ENCODE measurements around the gene NLRP14.

The NLRP14 gene, protein sequence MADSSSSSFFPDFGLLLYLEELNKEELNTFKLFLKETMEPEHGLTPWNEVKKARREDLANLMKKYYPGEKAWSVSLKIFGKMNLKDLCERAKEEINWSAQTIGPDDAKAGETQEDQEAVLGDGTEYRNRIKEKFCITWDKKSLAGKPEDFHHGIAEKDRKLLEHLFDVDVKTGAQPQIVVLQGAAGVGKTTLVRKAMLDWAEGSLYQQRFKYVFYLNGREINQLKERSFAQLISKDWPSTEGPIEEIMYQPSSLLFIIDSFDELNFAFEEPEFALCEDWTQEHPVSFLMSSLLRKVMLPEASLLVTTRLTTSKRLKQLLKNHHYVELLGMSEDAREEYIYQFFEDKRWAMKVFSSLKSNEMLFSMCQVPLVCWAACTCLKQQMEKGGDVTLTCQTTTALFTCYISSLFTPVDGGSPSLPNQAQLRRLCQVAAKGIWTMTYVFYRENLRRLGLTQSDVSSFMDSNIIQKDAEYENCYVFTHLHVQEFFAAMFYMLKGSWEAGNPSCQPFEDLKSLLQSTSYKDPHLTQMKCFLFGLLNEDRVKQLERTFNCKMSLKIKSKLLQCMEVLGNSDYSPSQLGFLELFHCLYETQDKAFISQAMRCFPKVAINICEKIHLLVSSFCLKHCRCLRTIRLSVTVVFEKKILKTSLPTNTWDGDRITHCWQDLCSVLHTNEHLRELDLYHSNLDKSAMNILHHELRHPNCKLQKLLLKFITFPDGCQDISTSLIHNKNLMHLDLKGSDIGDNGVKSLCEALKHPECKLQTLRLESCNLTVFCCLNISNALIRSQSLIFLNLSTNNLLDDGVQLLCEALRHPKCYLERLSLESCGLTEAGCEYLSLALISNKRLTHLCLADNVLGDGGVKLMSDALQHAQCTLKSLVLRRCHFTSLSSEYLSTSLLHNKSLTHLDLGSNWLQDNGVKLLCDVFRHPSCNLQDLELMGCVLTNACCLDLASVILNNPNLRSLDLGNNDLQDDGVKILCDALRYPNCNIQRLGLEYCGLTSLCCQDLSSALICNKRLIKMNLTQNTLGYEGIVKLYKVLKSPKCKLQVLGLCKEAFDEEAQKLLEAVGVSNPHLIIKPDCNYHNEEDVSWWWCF

DNA sequence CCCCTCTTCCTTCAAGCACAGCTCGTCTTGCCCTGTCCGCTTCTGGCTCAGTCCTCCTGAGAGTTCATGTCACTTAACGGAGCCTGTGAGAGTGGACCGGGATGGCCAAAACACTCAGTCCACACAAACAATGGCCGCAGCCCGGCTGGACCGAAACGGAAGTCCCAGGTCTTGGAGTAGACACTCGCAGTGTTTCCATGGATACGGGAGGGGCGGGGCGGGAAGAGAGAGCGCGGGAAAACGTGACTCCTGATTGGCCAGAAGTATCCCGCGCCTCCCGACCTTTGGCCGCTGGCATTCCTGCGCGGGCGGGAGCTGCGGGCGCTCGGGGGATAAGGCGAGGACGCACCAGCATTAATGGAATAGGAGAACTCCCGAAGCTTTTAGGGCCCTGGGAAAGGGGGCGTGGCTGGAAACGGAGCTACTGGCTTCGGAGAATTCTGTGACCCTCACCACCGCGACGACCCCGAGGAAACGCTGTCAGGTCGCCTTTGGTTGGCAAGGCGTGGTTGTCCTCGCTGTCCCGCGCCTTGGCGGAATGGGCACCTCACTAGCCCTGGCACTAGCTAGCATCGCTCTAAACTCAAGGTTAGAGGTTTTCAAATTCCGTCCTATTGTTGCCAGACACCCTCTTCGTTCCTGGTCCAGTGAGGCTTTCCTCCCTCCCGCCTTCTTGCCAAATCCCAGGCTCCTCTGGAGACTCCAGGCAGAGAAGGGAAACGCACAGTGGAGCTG, at the start of gene NLRP14, which contains the start of gene ZNF214:
Gene NLRP14 (plus strand): TSS at position 297 of the 735 bp plus-strand sequence. CDS start 18,108 bp downstream, outside the sequence.
Gene ZNF214 (minus strand): TSS at position 164 of the 735 bp plus-strand sequence. CDS start 17,511 bp downstream, outside the sequence.
- DNase-seq: no peak

DNA sequence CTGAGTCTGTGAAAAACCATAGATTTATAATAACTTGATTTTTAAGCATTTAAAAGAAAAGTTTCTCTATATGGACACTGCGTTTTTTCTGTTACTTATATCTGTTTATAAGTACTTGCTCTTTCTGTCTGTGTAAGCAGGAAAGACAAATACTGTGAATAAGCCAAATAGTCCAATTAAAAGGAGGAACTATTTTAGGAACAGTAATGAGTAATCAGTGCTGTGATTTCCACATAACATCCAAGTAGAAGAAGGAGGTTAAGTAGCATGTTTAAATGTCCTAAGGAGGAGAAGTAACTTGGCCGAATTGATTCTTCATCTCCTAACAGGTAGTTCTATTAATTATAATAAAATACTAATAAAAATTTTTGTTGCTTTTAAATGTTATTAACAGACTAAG, 40.9 kb upstream of the NLRP14 start:
- DNase-seq: no peak

DNA sequence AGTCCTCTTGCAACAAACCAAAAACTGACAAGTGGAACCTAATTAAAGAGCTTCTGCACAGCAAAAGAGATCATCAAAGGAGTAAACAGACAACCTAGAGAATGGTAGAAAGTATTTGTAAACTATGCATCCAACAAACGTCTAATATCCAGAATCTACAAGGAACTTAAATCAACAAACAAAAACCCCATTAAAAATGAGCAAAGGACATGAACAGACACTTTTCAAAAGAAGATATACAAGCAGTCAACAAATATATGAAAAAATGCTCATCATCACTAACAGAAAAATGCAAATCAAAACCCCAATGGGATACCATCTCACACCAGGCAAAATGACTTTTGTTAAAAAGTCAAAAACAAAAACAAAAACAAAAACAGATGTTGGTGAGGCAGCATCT, 33.8 kb upstream of the NLRP14 start:
- no peak for DNase-seq

DNA sequence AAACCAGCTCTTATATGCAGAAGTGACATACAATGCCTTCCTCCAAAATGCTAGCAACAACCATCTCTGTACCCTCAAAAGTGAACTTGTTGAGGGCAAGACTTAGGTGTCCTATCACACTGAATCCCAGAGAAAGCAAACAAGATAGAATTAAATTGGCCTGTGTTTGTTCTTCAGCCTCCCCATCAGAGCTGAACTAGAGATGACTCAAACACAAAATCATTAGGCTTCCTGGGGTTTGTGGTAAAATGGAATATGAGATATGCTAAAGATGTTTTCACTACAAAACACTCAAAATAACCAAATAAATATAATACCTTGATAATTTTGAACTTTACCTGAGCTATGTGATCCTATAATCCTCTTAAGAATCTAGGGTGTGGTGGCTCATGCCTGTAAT, 31.8 kb upstream of the NLRP14 start:
- no peak for DNase-seq

DNA sequence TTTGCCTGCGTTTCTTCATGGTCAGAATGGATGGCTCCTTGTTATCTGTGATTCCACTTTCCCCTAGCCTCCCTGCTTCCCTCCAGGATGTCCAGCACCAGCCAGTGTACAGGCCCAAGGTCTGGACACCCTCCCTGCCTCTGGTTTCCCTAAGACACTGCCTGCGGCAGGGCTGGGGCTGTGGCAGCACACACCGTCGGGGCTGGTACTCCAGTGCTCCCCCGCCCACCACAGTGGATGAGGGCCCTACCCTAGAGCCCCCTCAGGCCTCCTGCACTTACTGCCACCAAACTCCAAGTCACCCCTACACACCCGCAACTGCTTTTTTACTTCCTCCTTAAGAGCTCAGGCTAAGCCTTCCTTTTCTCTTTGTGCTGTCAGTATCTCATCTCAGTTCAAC, 29.1 kb upstream of the NLRP14 start:
- DNase-seq: no peak

DNA sequence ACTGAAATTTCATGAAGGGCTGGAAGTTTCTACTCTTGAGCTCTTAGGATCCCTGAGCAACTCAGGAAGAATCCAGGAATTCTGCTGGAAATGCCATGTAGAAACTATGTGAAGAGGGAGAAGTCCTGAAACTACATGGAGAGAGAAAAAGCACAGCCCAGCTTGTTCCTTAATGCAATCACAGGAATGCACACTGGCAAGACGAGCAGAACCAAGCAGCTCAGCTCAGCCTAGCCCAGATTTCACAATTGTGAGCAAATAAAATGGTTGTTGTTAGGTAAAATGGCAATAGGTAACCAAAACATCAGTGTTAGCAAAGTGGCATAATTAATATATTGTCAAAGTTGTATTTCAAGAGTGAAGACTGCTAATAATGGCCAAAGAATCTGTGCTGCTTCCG, 28.3 kb upstream of the NLRP14 start:
- no peak for DNase-seq

DNA sequence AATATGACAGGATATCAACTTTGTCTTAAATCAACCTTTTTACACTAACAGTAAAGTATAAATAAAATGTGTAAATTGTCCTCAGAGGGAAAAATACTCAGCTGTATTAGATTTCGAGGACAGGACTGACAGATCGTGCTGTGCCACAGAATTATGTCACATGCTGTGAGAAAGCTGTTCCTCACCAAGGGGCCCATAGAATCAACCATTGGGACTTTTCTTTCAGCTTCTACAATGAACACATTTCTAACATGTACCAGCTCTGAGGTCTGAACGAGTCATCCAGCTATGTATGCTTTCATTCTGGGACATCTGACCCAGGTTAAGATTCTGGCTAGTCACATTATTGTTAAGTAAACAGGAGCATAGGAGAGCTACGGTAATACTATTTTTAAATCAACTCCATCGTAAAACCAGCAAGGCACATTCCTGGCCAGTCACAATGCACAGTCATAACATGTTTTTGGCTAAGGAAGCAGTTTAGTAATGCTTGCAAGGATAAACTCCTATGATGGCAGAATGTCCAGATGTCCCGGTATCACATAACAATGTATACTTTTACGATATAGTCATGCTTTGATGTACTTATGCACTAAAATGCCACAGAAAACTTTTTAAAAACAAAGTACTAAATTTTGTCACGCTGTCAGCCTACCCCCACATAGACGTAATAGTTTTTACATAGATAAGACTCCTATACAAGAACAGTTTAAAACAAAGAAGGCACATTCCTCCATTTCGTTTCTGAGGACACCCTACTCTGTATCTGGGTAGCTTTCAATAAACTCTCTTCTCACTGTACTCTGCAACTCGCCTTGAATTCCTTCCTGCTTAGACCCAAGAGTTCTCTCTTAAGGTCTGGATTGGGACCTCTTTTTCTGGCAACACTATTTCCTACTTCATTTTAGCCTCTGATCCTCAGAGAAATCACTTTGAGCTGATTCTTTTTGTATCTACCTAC, 27.5 kb upstream of the NLRP14 start:
- DNase-seq: no peak

DNA sequence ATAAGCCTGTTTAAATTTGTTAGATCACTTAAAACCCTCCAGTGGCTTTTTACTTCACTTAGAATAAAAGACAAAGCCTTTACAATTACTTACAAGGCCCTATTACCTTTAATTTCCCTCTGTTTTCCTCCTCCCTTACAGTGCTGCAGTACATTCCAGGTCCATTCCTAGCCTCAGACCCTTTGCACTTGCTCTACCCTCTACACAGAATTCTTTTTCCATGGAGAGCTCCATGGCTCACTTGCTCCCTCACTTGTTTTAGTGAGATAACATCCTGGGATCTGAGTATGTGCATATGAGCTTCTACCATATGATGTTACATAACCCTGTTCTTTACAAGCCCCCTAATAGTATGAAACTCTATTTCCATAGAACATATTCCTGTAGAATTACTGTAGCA, 24.6 kb upstream of the NLRP14 start:
- DNase-seq: no peak

DNA sequence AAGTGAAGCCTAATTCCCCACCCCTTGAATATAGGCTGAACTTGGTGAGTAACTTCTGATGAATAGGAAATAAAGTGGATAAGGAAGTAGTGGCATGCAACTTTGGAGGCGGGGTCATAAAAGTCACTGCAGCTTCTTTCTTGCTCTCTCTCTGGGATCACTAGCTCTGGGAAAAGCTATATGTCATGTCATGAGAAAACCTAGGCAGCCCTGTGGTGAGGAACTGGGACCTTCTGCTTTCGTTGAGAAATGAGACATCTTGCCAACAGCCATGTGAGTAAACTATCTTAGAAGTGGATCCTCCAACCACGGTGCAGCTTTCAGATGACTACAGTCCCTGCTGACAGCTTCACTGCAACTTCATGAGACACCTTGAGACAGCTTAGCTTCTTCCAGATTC, 15.8 kb upstream of the NLRP14 start:
- no peak for DNase-seq

DNA sequence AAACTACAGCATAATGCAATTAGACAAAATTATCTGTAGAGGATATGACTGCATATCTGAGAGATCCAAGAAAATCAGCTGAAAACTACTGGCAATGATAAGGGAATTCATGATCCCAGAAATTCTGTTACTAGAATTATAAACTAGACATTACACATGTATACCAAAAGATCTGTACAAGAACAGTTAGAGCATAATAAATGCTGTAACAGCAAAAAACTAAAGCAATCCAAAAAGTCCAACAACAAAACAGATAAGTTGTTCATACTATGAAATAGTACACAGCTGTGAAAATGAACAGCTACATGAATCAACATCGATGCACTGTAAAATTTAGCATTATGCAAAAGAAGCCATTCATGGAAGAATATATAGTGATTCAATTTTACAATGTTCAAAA, 6.2 kb upstream of the NLRP14 start:
- DNase-seq: no peak

DNA sequence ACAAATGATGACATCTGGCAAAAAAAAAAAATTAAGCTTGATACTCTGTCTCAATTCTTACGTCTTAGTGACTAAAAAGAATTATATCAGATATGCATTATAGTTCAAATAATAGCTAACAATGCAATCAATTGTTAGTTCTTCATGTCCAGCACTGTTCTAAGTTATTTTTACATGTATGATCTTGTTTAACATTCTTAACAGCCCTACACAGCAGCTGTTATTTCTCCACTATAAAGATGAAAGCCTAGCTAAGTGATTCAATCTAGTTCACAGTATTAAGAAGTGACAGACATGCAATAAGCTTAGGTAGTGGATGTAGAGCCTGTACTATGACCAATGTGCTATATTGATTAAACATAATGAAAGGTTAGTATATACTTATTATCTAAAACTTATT, 4.3 kb upstream of the NLRP14 start:
- DNase-seq: no peak

DNA sequence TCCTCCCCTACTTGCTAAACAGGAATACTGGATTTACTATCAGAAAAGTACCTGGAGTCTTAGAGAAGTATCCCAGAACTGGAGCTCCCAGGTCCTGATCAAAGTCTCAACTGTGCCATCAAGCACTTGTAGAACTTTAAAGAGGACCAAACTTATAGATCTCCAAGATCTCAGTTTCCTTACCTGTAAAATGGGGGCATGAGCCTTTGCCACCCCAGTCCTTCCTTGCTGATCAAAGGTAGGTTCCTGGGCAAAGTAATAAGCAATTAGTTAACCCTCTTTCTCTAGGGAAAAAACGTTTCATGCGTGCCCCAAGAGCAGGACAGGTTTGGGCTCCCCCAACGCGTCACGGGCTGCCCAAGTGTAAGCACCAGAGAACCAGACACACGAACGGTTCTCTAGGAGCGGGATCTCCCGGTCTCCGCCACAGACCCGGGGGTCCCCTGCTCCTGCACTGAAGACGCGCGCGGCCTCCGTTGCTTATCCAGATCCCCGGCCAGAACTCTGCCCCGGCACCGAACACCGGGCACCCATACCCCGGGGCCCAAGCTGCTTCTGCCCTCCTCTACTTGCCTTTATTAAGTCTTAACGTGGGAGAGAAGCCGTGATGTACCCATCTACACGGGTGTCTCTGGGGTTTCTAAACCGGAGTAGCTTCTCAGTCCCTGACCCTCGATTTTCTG, 638 bp upstream of the NLRP14 start:
- no peak for DNase-seq

DNA sequence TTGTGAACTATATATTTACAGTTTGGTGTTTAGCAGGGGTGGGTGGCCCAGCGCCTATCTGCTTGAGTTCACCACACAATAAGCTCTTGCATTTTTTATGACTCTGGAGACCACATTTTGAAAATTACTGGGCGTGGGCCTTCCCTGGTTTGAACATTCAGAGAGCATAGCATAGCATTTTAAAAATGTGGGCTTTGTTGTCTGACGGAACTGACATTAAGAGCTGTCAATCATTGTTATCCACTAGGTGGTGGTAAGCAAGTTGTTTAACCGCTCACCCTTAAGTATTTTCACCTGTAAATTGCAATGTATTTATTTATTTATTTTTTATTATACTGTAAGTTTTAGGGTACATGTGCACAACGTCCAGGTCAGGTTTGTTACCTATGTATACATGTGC, 1.0 kb downstream of the NLRP14 start:
- no peak for DNase-seq

DNA sequence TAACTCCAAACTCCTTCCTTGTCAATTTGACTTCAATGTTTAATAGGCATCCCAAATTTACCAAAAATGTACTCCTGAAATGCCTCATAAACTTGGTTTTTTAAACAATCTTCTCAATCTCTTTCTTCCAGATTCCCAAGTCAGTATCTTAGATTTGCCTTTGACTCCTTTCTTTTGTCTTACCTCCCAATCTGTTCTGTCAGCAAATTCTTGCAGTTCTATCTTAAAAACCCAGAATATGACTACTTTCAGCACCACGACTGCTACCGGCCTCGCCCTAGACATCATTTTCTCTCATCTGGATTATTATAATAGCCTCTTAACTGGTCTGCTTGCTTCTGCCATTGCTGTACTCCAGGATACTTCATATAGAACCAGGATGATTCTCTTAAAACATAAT, 7.9 kb downstream of the NLRP14 start:
- no peak for DNase-seq

DNA sequence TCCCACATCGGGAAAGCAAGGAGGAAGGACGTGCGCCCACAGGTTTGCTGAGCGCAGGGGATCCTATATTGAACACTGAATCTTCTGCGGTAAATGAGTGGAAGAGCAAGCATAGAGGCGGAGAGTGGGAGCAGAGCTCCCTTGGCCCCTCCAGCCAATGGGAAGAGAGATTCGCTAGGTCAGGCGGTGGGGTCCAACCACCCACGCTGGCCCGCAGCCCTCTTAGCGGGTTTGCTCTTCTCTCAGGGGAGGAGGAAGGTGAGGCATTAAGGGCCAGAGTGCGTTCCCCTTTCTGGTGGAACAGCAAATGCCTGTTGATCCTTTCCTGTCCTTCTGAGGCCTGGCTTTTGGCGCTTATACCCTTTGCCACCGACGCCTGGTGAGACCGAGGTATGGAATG, 10.6 kb downstream of the NLRP14 start:
- DNase-seq: no peak

DNA sequence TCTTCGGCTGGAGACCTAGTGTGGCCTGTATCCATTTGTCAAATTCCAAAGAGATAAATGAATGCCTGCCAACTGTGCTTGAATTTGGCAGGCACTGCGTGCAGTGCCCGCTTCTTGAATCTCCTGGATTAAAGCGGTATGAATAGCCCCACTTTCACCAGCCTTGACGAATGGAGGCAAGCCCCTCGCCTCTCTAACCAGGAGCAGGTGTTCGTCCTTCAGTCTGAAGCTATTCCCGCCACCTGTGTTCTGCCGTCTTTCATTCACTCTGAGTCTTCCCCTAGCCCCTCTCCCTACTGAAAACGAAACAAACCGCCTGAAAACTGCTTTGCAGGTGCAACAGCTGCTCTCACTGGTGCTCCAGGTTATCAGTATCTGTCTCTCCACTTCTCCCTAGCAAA, 11.2 kb downstream of the NLRP14 start:
- DNase-seq: no peak

DNA sequence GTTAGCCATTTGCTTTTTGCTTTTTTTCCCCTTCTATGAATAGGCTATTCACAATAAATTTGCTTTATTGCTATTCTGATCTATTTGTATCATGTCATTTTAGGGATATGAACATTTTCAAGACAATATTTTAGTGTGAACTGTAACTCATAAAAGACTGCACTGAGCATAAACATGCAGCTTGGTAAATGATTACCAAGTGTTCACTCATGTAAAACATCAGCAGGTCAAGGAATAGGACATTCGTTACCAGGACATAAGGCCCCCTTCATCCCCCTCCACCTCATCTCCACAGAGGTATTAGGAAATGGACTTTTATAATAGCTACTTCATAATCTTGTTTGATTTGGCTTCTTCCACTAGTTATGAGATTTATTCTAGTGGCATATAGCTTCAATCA, 12.4 kb downstream of the NLRP14 start:
- no peak for DNase-seq

DNA sequence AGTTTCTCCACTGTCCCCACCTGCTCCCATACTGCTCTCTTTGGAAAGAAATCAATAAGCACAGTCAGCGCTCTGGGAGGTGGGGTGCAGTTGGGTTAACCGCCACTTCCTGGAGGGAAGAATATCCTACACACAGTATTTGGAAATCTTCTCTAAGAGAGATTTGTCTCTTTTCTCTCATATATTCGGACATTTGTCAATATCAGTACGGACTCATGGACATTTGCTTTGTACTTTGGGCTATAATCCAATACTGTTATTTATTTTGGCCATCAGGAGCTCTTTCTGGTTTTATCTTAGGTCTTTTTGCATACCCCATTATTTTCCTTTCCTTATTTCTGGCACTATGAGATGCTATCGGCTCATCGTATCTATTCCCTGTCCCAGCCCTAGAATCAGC, 13.7 kb downstream of the NLRP14 start:
- DNase-seq: no peak

DNA sequence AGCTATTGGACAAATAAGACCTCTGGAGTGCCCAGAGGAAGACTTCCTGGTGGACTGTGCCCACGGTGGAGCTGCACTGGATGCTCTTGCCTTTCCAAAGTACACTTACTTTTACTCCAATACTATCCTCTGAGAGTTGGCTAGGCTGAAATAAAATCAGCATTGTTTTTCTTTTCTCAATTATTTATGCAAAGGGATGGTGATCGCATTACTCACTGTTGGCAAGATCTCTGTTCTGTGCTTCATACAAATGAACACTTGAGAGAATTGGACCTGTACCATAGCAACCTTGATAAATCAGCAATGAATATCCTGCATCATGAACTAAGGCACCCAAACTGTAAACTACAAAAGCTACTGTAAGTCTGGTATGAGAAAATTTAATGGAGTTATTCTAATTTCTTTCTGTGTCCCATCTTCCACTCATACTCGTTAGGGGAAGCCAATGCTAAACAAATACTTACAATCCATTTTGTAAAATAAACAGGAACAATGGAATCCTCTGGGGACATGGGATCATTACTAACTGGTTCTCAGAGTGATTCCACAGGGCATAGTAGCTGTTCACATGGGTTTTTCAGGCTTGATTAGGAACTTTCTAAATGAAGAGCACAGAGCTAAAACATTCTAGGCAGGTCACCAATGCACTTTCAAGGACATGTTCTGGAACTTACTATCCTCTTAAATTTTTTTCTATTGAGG, 26.3 kb downstream of the NLRP14 start:
- no peak for DNase-seq

DNA sequence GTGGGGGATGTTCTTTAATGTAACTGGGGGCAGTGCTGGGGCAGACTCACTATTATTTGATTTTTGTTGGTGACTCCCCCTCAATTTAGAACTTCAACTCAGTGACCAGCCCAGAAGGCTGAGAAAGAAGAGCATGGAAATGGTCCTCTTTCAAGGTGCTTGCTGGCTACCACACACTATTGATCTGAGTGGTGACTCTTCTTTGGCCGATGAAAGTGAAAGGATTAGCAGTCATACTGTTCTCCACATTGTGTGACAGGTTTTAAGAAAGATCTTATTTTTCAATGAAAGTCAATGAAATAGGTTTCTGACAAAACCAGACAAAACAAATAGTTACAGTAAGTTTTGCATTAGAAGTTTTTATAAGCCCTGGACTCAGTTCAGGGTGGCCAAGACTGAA, 29.9 kb downstream of the NLRP14 start:
- DNase-seq: no peak

Measured in stimulated activated CD4-positive, alpha-beta T cell treated with anti-CD3 and anti-CD28 coated beads, Interleukin-2, amount 100 ng/mL, for 48 hours (primary cell).